Karpas-422 (cell line): Measurements from ENCODE around the gene DNAH2. TPM values are rescaled to one million over a fixed set of nuclear protein-coding genes. Genes with fewer than 3 reads are reported as not detected.

Experiments used
- DNase-seq: peaks from one replicate; pipeline ENCODE4 v3.0.0-alpha.2; 2015
- H2AFZ ChIP-seq: fragments of 200-600 bp; sonication (generic); 2 replicates; pipeline ENCODE4 v1.6.1; 2014; ENCODE audit warnings: antibody characterized with exemption, low read length, mixed read lengths
- H3K27ac ChIP-seq: fragments of 200-600 bp; sonication (generic); 2 replicates; pipeline ENCODE4 v1.5.1; 2014; ENCODE audit warnings: mild to moderate bottlenecking, low read length, moderate library complexity
- H3K27me3 ChIP-seq: fragments of 200-600 bp; sonication (generic); 2 replicates; pipeline ENCODE4 v1.6.1; 2014; ENCODE audit warnings: low read length, mixed read lengths
- H3K36me3 ChIP-seq: fragments of 200-600 bp; sonication (generic); 2 replicates; pipeline ENCODE4 v1.6.1; 2014; ENCODE audit warnings: low read length, mixed read lengths; ENCODE audit not compliant: insufficient read depth
- H3K4me1 ChIP-seq: fragments of 200-600 bp; sonication (generic); 2 replicates; pipeline ENCODE4 v1.6.1; 2014; ENCODE audit warnings: mild to moderate bottlenecking, low read length, mixed read lengths
- H3K4me2 ChIP-seq: fragments of 200-600 bp; sonication (generic); 2 replicates; pipeline ENCODE4 v1.6.1; 2014; ENCODE audit warnings: low read length, low read depth, mild to moderate bottlenecking; ENCODE audit not compliant: poor library complexity, severe bottlenecking
- H3K4me3 ChIP-seq: fragments of 200-600 bp; sonication (generic); 2 replicates; pipeline ENCODE4 v1.5.1; 2014; ENCODE audit warnings: mild to moderate bottlenecking, antibody characterized with exemption, low read length, mixed read lengths
- H3K79me2 ChIP-seq: fragments of 200-600 bp; sonication (generic); 2 replicates; pipeline ENCODE4 v1.6.1; 2014; ENCODE audit warnings: mild to moderate bottlenecking, low read length, mixed read lengths
- H3K9ac ChIP-seq: fragments of 200-600 bp; sonication (generic); 2 replicates; pipeline ENCODE4 v1.6.0; 2014; ENCODE audit warnings: low read length
- H3K9me2 ChIP-seq: fragments of 200-600 bp; sonication (generic), shearing (Covaris generic); replicated peaks from 2 replicates; pipeline ENCODE4 v1.6.0; 2014; ENCODE audit warnings: mild to moderate bottlenecking, low read length, moderate library complexity; ENCODE audit not compliant: insufficient read depth
- H3K9me3 ChIP-seq: fragments of 300-700, 200-600 bp; sonication (generic); 2 replicates; pipeline ENCODE4 v1.6.1; 2014; ENCODE audit warnings: low read length, mixed read lengths
- H4K20me1 ChIP-seq: fragments of 200-600 bp; sonication (generic); 2 replicates; pipeline ENCODE4 v1.6.1; 2014; ENCODE audit warnings: mild to moderate bottlenecking, antibody characterized with exemption, low read length, low read depth; ENCODE audit not compliant: insufficient read depth
- total RNA-seq: library from RNA; depleted of rRNA; stranded (reverse); fragments of >200 nt; shearing (Covaris generic); gene quantifications from 2 replicates; pipeline ENCODE4 v1.2.3, GENCODE V29; 2014; ENCODE audit warnings: low replicate concordance

Gene DNAH2
- total RNA-seq, 1 experiment from 2014 or later: not detected

DNA sequence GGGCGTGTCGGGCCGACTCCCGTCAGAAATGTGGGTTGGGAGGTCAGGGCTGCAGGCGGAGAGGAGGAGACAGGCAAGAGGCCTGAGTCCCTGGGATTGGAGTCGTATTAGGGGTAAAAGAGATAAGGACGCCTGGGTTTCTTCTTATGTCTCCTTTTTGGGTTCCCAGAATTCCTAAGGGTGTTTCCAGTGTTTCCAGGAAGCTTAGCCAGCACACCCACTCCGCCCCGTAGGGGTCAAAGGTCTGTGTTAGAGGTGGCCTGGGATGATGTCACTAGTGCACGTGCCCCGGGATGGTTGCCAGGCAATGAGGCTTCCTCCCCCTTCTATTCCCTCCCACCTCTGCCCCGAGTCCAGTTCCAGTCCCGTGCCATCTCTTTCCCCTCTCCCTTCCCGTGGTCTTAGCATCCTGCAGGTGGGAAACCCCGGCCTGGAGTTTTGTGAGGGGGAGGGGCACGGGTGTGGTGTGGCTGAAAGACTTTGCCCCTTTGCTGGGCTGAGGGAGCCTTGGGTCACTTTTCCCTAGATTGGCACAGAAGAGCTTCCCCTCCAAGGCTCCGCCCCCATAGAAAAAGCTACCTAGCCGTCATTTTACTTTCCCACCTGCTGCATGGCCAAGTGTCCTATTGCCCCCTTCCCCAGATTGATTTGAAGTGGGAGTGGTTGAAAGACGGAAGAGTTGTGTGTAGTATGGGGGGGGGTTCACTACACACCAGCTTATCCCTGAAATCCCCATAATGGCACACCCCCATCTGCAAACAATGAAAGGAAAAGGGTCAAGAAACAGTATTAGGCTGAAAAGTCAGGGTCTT lies 119.3 kb downstream of the DNAH2 start:
- DNase-seq: peak; percentile 91
- H3K79me2 ChIP-seq: peaks cover 20% of the 10 kb centered on the region
- H3K27me3 ChIP-seq: no peaks in the 10 kb centered on the region
- peaks cover 64% of the 10 kb centered on the region for H3K4me1 ChIP-seq
- H3K4me2 ChIP-seq: peak overlapping the region; percentile 97
- peak overlapping the region; percentile 91 for H3K9ac ChIP-seq
- H3K4me3 ChIP-seq: peak overlapping the region; percentile 81
- H3K36me3 ChIP-seq: no peaks in the 10 kb centered on the region
- peak overlapping the region; percentile 97 for H3K27ac ChIP-seq
- no peak overlapping the region for H2AFZ ChIP-seq
- H3K9me3 ChIP-seq: no peaks in the 10 kb centered on the region
- H4K20me1 ChIP-seq: no peaks in the 10 kb centered on the region
- no peaks in the 10 kb centered on the region for H3K9me2 ChIP-seq

DNA sequence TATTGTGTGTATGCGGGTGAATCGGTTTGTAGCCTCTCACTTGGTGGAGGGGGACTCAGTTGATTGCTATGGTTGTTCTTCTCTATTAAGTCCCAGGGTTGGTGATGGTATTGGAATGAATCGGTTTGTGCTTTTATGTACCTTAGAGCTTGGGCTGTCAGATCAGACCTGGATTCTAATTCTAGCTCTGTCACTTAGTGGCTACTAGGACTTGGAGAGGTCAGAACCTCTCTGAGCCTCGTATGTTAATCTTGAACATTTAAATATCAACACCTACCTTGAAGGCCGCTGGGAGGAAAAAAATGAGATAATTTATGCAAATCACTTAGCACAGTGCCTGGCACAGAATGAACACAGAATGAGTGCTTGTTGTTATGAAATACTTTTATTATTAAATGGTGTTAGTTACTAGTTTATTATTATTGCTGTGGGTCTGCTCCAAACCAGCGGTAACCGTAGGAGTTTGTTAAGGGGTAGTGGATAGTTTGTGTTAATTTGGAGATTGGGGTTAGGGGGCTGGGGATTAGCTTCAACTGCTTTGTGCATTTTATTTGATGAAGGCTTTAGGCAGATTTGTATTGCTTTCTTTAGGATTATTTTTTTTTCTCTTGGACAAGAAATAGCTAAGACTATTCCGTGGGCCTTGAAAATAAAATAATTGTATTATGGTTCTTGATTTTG lies 120.0 kb downstream of the DNAH2 start:
- Histone ChIP-seq H3K27me3 (no peaks in the 10 kb centered on the region), H3K9me2 (no peaks in the 10 kb centered on the region), H3K9me3 (no peaks in the 10 kb centered on the region), H3K4me1 (peaks cover 66% of the 10 kb centered on the region), H3K27ac (peak overlapping the region; percentile 97), H3K4me3 (peak overlapping the region; percentile 81), H2AFZ (no peak overlapping the region), H3K4me2 (peak overlapping the region; percentile 97), H3K79me2 (peaks cover 20% of the 10 kb centered on the region), H3K9ac (peak overlapping the region; percentile 91), H4K20me1 (no peaks in the 10 kb centered on the region), H3K36me3 (no peaks in the 10 kb centered on the region)
- DNase-seq: peak; percentile 88

DNA sequence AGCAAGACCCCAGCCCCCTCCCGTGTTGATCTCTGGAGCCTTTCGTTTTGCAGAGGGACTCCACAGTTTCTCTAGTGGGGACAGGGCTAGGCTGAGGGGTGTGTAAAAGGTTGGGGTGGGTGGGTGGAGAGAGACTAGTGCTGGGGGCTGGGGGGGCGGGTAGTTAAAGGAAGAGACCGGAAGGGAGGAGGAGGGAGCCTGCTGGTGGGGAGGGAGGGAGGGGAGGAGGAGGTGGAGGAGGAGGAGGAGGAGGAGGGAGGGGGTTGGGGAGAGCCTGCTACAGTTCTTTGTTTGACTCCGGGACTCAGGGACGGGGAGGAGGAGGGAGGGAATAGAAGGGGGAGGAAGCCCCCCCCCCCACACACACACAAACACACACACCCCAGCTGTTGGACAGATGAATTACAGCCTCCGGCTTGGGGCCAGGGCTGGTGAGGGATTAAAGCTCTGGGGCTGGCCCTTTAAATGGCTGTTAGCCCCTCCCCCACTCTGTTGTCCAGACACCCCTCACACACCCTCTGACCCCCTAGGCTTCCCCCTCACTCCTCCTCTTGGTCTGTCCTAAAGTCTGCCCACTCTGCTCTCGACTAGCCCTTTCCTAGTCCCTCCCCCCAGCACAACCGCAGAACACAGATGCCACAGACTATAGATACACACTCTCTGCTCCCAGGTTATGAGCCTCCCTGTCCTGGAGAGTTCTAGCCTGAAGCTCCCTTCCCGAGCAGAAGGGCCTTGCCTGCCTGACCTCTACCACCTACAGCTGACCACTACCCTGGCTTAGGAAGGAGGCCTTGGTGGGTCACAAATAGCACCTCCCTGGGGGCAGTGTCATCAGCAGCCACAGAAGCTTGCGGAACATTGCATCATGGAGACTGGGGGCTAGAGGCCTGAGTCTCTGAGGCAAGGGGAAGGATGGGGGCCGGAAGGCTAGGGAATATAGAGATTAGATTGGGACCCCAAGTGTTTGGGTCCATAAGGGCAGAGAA lies 120.8 kb downstream of the DNAH2 start:
- Histone ChIP-seq H3K4me2 (peak overlapping the region; percentile 97), H3K27me3 (no peaks in the 10 kb centered on the region), H3K79me2 (peaks cover 24% of the 10 kb centered on the region), H3K4me1 (peaks cover 65% of the 10 kb centered on the region), H3K9me2 (no peaks in the 10 kb centered on the region), H4K20me1 (no peaks in the 10 kb centered on the region), H3K4me3 (peak overlapping the region; percentile 81), H3K27ac (peak overlapping the region; percentile 97), H3K36me3 (no peaks in the 10 kb centered on the region), H3K9ac (peak overlapping the region; percentile 92), H2AFZ (no peak overlapping the region), H3K9me3 (no peaks in the 10 kb centered on the region)
- DNase-seq: peak; percentile 82

DNA sequence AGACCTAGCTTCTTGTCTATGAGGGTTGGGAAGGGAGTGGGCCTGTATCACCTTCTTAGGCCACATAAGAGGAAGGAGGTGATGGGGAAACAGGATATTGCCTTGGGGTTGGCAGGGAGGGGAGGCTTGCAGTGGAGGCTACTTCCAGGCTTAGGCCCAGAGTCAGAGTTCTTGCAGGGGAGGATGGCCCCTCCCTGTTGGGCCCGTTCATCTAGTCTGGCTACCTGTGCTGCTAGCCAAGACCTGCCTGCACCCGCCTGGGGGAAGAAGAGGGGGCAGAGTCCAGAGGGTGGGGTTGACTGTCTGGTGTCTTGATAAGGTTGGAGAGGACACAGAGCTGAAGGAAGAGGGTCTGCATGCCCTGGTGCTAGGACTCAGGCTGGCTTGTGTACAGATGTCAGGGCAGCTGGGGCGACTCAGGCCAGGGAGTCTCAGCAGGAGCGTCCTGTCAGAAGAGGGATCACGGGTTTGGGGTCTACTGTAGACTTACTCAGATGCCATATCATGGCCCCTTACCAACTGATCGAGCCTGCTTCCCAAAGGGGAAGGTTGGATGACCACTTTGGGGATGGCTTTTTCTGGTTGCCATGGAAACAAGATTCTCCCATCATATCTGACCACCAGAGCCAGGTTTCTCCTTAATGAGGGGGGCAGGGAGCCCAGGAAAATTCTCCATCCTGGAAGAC lies 121.8 kb downstream of the DNAH2 start:
- Histone ChIP-seq H3K9me3 (no peaks in the 10 kb centered on the region), H3K27ac (peak overlapping the region; percentile 95), H3K4me3 (peak overlapping the region; percentile 88; the same call in 1 of the 2 replicates), H3K9me2 (no peaks in the 10 kb centered on the region), H3K4me2 (peak overlapping the region; percentile 96), H4K20me1 (no peaks in the 10 kb centered on the region; the same call in 1 of the 2 replicates), H3K4me1 (peaks cover 61% of the 10 kb centered on the region), H3K79me2 (peaks cover 28% of the 10 kb centered on the region), H3K9ac (peak overlapping the region; percentile 92), H3K27me3 (no peaks in the 10 kb centered on the region), H2AFZ (no peak overlapping the region), H3K36me3 (no peaks in the 10 kb centered on the region)
- DNase-seq: peak; percentile 59

DNA sequence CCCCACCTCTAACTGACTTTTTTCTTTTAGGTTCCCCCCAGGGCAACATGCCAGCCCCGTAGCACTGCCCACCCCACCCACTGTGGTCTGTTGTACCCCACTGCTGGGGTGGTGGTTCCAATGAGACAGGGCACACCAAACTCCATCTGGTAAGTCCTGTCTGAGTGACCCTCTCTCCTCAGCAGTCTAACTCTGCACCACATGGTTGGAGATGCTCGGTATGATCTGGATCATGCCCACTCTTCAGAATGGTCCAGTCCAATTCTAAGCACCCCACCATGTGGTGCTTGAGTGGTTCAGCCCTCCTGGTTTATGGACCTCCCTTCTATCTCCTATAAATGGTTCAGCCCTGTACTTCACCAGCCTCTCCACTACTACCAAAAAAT lies 122.3 kb downstream of the DNAH2 start:
- no peaks in the 10 kb centered on the region for H3K9me3 ChIP-seq
- DNase-seq: peak; percentile 88
- H3K4me1 ChIP-seq: peaks cover 61% of the 10 kb centered on the region
- no peak overlapping the region for H2AFZ ChIP-seq
- peak overlapping the region; percentile 92 for H3K9ac ChIP-seq
- H3K27ac ChIP-seq: peak overlapping the region; percentile 95
- H3K79me2 ChIP-seq: peaks cover 31% of the 10 kb centered on the region
- peak overlapping the region; percentile 96 for H3K4me2 ChIP-seq
- no peaks in the 10 kb centered on the region for H3K36me3 ChIP-seq
- H3K4me3 ChIP-seq: peak overlapping the region; percentile 88; the same call in 1 of the 2 replicates
- H3K9me2 ChIP-seq: no peaks in the 10 kb centered on the region
- H4K20me1 ChIP-seq: no peaks in the 10 kb centered on the region; the same call in 1 of the 2 replicates
- H3K27me3 ChIP-seq: no peaks in the 10 kb centered on the region

DNA sequence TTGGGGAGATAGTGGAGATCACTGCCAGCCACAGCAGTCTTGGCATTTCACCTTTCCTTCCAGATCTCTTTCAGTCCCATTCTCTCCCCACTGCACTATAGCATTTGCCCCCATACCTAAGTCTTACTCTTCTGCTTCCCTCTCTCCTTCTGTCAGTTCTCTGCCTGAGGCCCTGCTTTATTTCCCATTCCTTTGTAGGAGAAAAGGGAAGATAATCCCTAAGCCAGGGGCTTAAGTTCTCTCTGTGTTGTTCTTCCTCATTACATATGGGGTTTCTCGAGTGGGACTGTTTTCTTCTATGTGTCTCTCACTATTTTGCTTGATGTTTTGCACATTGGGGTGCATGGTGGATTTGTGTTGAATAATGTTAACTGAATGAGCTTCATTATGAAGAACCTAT lies 122.9 kb downstream of the DNAH2 start:
- Histone ChIP-seq H3K36me3 (no peaks in the 10 kb centered on the region), H3K9ac (peak overlapping the region; percentile 92), H3K9me3 (no peaks in the 10 kb centered on the region), H3K27ac (peak overlapping the region; percentile 95), H3K9me2 (no peaks in the 10 kb centered on the region), H4K20me1 (peaks cover 5% of the 10 kb centered on the region; the same call in 1 of the 2 replicates), H3K4me1 (peaks cover 63% of the 10 kb centered on the region), H3K79me2 (peaks cover 37% of the 10 kb centered on the region), H2AFZ (no peak overlapping the region), H3K27me3 (no peaks in the 10 kb centered on the region), H3K4me2 (peak overlapping the region; percentile 96), H3K4me3 (peak overlapping the region; percentile 88)
- DNase-seq: no peak

DNA sequence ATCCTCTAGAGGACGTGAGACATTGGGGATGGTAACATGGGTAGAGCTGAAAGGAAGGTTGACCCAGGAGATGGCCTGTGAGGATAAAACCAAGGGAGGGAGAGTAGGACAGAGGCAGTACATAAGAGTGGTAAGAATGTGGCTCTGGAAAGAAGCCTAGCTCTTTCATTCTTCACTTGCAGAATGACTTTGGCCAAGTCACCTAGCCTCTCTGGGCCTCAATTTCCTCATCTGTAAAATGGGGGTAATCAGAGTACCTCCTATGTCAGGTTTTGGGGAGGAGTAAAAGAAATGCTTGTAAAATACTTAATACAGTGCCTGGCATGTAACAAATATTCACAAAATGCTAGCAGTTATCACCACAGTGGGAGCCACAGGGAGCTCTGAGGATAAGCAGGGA lies 123.3 kb downstream of the DNAH2 start:
- Histone ChIP-seq H2AFZ (no peak overlapping the region), H3K79me2 (peaks cover 40% of the 10 kb centered on the region), H3K4me2 (peak overlapping the region; percentile 96), H3K27me3 (no peaks in the 10 kb centered on the region), H3K4me3 (peak overlapping the region; percentile 88), H3K27ac (peak overlapping the region; percentile 95), H3K9me3 (no peaks in the 10 kb centered on the region), H3K36me3 (no peaks in the 10 kb centered on the region), H3K4me1 (peaks cover 65% of the 10 kb centered on the region), H3K9me2 (no peaks in the 10 kb centered on the region), H4K20me1 (peaks cover 8% of the 10 kb centered on the region; the same call in 1 of the 2 replicates), H3K9ac (peak overlapping the region; percentile 92)
- DNase-seq: no peak
